Progenitor cell of endocrine pancreas (in vitro differentiated cells): Measurements from ENCODE around the gene ASAP2. TPM values are rescaled to one million over a fixed set of nuclear protein-coding genes. Genes with fewer than 3 reads are reported as not detected.

Source experiments
- DNase-seq: peaks from one replicate; pipeline ENCODE4 v3.0.0; 2021; ENCODE audit warnings: low spot score; ENCODE audit not compliant: unreplicated experiment
- H3K27ac Mint-ChIP-seq: 2 replicates; pipeline ENCODE4 v1.8.0; 2021; ENCODE audit warnings: mild to moderate bottlenecking, moderate library complexity, mixed read lengths
- H3K27me3 Mint-ChIP-seq: 2 replicates; pipeline ENCODE4 v1.8.0; 2021; ENCODE audit warnings: mixed read lengths
- H3K36me3 Mint-ChIP-seq: 2 replicates; pipeline ENCODE4 v1.8.0; 2022; ENCODE audit warnings: mixed read lengths; ENCODE audit not compliant: insufficient read depth
- H3K4me1 Mint-ChIP-seq: 2 replicates; pipeline ENCODE4 v1.8.0; 2021; ENCODE audit warnings: low read depth, mixed read lengths
- H3K4me3 Mint-ChIP-seq: 2 replicates; pipeline ENCODE4 v1.8.0; 2021; ENCODE audit warnings: low read depth, mild to moderate bottlenecking, moderate library complexity, mixed read lengths
- H3K9me3 Mint-ChIP-seq: 2 replicates; pipeline ENCODE4 v1.8.0; 2021; ENCODE audit warnings: low read depth, mixed read lengths
- total RNA-seq: library from RNA; stranded (reverse); gene quantifications from 2 replicates; pipeline ENCODE4 v1.2.1, GENCODE V29; 2021
- TF ChIP-seq, protein P1 (sequence below): fragments of 200-600 bp; sonication (generic); IDR thresholded peaks from one replicate; pipeline ENCODE4 v1.5.0; 2021; ENCODE audit warnings: antibody characterized with exemption, mild to moderate bottlenecking; ENCODE audit not compliant: unreplicated experiment

ASAP2 gene
- total RNA-seq, 1 donor from 2014 or later, result 65.4 TPM

DNA sequence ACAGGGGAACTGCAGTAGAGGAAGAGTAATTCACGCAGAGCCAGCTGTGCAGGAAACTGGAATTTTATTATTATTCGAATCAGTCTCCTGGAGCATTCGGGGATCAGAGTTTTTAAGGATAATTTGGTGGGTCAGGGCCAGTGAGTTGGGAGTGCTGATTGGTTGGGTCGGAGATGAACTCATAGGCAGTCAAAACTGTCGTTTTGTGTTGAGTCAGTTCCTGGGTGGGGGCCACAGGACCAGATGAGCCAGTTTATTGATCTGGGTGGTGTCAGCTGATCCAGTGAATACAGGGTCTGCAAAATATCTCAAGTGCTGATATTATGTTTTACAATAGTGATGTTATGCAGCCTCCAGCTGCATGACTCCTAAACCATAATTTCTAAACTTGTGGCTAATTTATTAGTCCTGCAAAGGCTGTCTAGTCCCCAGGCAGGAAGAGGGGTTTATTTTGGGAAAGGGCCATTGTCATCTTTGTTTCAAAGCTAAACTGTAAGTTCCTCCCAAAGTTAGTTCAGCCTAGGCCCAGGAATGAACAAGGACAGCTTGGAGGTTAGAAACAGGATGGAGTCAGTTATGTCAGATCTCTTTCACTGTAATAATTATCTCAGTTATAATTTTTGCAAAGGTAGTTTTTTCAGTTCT is 67.0 kb downstream of the ASAP2 start:
- Mint-ChIP-seq H3K27me3 (no peaks in the 10 kb centered on the region), H3K4me1 (peaks cover 42% of the 10 kb centered on the region), H3K4me3 (no peak overlapping the region), H3K36me3 (peaks cover 17% of the 10 kb centered on the region), H3K9me3 (peaks cover 18% of the 10 kb centered on the region), H3K27ac (peak overlapping the region; percentile 42)
- TF ChIP-seq, protein P1, sequence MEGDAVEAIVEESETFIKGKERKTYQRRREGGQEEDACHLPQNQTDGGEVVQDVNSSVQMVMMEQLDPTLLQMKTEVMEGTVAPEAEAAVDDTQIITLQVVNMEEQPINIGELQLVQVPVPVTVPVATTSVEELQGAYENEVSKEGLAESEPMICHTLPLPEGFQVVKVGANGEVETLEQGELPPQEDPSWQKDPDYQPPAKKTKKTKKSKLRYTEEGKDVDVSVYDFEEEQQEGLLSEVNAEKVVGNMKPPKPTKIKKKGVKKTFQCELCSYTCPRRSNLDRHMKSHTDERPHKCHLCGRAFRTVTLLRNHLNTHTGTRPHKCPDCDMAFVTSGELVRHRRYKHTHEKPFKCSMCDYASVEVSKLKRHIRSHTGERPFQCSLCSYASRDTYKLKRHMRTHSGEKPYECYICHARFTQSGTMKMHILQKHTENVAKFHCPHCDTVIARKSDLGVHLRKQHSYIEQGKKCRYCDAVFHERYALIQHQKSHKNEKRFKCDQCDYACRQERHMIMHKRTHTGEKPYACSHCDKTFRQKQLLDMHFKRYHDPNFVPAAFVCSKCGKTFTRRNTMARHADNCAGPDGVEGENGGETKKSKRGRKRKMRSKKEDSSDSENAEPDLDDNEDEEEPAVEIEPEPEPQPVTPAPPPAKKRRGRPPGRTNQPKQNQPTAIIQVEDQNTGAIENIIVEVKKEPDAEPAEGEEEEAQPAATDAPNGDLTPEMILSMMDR, result no peak
- no peak for DNase-seq

DNA sequence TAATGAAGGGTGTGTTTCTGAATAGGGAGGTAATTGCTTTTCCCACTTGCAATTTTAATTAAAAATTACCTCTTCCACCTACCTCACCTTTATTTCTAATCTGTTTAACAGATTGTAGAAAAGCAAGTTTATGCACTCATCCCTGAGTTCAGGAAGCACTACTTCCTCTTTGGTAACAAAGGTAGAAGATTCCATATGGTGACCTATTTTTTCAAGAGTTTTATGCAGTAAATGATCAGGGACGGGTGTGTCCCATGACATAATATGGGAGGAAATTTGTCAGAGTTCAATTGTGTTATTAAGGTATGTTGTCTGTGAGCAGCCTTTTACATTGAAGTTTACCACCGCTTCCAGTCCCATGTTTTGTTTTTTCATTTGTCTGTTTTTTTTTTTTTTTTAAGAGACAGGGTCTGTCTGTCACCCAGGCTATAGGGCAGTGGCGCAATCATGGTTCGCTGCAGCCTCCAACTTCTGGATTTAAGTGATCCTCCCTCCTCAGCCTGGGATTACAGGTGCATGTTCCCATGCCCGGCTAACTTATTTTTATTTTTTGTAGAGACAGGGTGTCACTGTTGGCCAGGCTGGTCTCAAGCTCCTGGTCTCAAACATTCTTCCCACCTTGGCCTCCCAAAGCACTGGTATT is 68.2 kb downstream of the ASAP2 start:
- H3K36me3 Mint-ChIP-seq, result peaks cover 17% of the 10 kb centered on the region
- H3K4me1 Mint-ChIP-seq, result peaks cover 32% of the 10 kb centered on the region
- TF ChIP-seq, protein P1, result no peak
- peaks cover 18% of the 10 kb centered on the region for H3K9me3 Mint-ChIP-seq
- DNase-seq, result no peak
- no peak overlapping the region for H3K4me3 Mint-ChIP-seq
- no peaks in the 10 kb centered on the region for H3K27me3 Mint-ChIP-seq
- no peak overlapping the region for H3K27ac Mint-ChIP-seq

- H3K36me3 Mint-ChIP-seq, result peaks cover 17% of the 10 kb centered on the region
- no peaks in the 10 kb centered on the region for H3K27me3 Mint-ChIP-seq
- no peak for DNase-seq
- TF ChIP-seq, protein P1, result no peak
- H3K4me3 Mint-ChIP-seq, result no peak overlapping the region
- peaks cover 26% of the 10 kb centered on the region for H3K4me1 Mint-ChIP-seq
- peaks cover 18% of the 10 kb centered on the region for H3K9me3 Mint-ChIP-seq
- no peak overlapping the region for H3K27ac Mint-ChIP-seq
Measured at GRCh38 chr2:9275399-9275798, 68.8 kb downstream of the ASAP2 start.

GRCh38 chr2:9276074-9276473 is 69.5 kb downstream of the ASAP2 start:
- H3K4me3 Mint-ChIP-seq, result no peak overlapping the region
- no peaks in the 10 kb centered on the region for H3K27me3 Mint-ChIP-seq

DNA sequence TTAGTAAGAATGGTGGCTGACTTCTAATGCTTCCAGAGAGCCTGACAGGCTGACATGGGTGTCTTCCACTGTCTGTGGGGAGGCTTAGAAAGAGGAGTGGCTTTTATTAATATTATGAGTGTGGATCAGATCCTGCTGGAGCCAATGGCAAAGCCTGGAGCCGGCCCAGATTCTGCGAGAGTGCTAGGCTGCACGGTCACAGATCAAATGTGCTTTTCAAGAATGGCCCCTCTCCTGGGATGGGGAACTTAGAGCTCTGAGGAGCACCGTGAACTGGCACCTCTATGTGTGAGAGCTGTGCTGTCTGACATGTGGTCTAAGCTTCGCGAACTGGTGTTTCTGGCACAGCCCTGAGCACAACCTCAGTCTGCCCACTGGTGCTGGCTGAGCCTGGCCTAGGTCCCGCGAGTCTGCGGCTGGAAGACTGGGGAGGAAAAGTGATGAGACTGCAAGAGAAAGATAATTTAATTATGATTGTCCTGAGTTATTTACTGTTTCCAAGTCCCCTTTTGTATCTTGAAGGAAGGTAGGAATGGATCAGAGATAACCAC is 70.4 kb downstream of the ASAP2 start:
- H3K27ac Mint-ChIP-seq, result no peak overlapping the region

More at GRCh38 chr2:9276074-9276473, 69.5 kb downstream of the ASAP2 start:
- no peak for DNase-seq
- Mint-ChIP-seq H3K4me1 (peaks cover 28% of the 10 kb centered on the region), H3K9me3 (peaks cover 18% of the 10 kb centered on the region), H3K27ac (peak overlapping the region; percentile 85), H3K36me3 (peaks cover 17% of the 10 kb centered on the region)
- TF ChIP-seq, protein P1, result no peak

More for the DNA sequence above, 70.4 kb downstream of the ASAP2 start:
- Mint-ChIP-seq H3K4me1 (peaks cover 32% of the 10 kb centered on the region), H3K27me3 (no peaks in the 10 kb centered on the region), H3K36me3 (peaks cover 10% of the 10 kb centered on the region), H3K9me3 (peaks cover 11% of the 10 kb centered on the region), H3K4me3 (no peak overlapping the region)
- TF ChIP-seq, protein P1, result no peak
- DNase-seq, result no peak
